HK-2 (cell line): Measurements from ENCODE around the gene SPDYC.

Experiments used
- DNase-seq: peaks from one replicate; pipeline ENCODE4 v3.0.0-alpha.2; 2018; ENCODE audit not compliant: unreplicated experiment

SPDYC gene

GRCh38 chr11:65170058-65170534 is at the start of gene SPDYC:
TSS of gene SPDYC (plus strand) at chr11:65170233. CDS start at chr11:65171358, 1,125 bp downstream.
- no peak for DNase-seq

- DNase-seq = no peak
These were observed 49.2 kb upstream of the SPDYC start for GRCh38 chr11:65120831-65121230.

GRCh38 chr11:65121447-65121864 is 48.6 kb upstream of the SPDYC start:
- peak; percentile 22 for DNase-seq

GRCh38 chr11:65121865-65122696 is 48.0 kb upstream of the SPDYC start, which contains the start of the genes FAU and MRPL49:
TSS of gene FAU (minus strand) at chr11:65122134. CDS start at chr11:65121813, 321 bp downstream.
TSS of gene MRPL49 (plus strand) at chr11:65122321. CDS start at chr11:65122347, 26 bp downstream.
- peak; percentile 94 for DNase-seq

GRCh38 chr11:65124480-65125196 is 45.4 kb upstream of the SPDYC start:
- DNase-seq = no peak

- DNase-seq = no peak
These were observed 44.6 kb upstream of the SPDYC start for GRCh38 chr11:65125197-65126056.

GRCh38 chr11:65126624-65127274 is 43.3 kb upstream of the SPDYC start:
- DNase-seq = no peak

GRCh38 chr11:65127473-65128181 is 42.4 kb upstream of the SPDYC start:
- DNase-seq = no peak

GRCh38 chr11:65128182-65129145 is 41.6 kb upstream of the SPDYC start:
- no peak for DNase-seq

GRCh38 chr11:65129649-65130441 is 40.2 kb upstream of the SPDYC start:
- DNase-seq = no peak

- DNase-seq = no peak
These were observed 39.2 kb upstream of the SPDYC start for GRCh38 chr11:65130631-65131416.

- DNase-seq = no peak
These were observed 38.6 kb upstream of the SPDYC start for GRCh38 chr11:65131417-65131776.

- no peak for DNase-seq
These were observed 38.2 kb upstream of the SPDYC start for GRCh38 chr11:65131895-65132237.

GRCh38 chr11:65132238-65132987 is 37.6 kb upstream of the SPDYC start:
- no peak for DNase-seq

- peak; percentile 26 for DNase-seq
These were observed 36.9 kb upstream of the SPDYC start for GRCh38 chr11:65132988-65133700.

- DNase-seq = no peak
These were observed 36.3 kb upstream of the SPDYC start for GRCh38 chr11:65133724-65134123.
